DND-41 (cell line): ENCODE measurements around the gene IQSEC1.

Source experiments
- ATAC-seq: fragments of 200-7000 bp; cut with Tn5 transposase; 3 replicates; pipeline ENCODE4 v1.9.1; 2021; ENCODE audit warnings: low read depth; ENCODE audit not compliant: insufficient read depth
- DNase-seq: peaks from one replicate; pipeline ENCODE4 v3.0.0-alpha.2; 2020
- H2AFZ ChIP-seq: 2 replicates; pipeline ENCODE4 v1.6.0; 2012; ENCODE audit warnings: low read depth, low read length
- H3K27ac ChIP-seq: 2 replicates; pipeline ENCODE4 v1.5.1; 2012; ENCODE audit warnings: low read length, inconsistent platforms
- H3K27me3 ChIP-seq: fragments of 200-600 bp; sonication (generic); 2 replicates; pipeline ENCODE4 v1.6.0; 2012; ENCODE audit warnings: low read length, mild to moderate bottlenecking, inconsistent platforms; ENCODE audit not compliant: insufficient read depth, poor library complexity
- H3K36me3 ChIP-seq: 2 replicates; pipeline ENCODE4 v1.5.1; 2012; ENCODE audit warnings: low read length, inconsistent platforms; ENCODE audit not compliant: insufficient read depth
- H3K4me1 ChIP-seq: 2 replicates; pipeline ENCODE4 v1.5.1; 2012; ENCODE audit warnings: mild to moderate bottlenecking, low read length; ENCODE audit not compliant: insufficient read depth
- H3K4me2 ChIP-seq: 2 replicates; pipeline ENCODE4 v1.6.0; 2012; ENCODE audit warnings: mild to moderate bottlenecking, moderate library complexity, low read length, inconsistent platforms; ENCODE audit not compliant: insufficient read depth
- H3K4me3 ChIP-seq, 2 experiments: fragments of 200-600 bp in 1 of 2; shearing (Covaris generic) in 1 of 2; 2 replicates each; pipeline ENCODE4 v1.5.1; 2012 to 2016; ENCODE audit warnings: inconsistent platforms in 2 of 2, low read length in 2 of 2, mild to moderate bottlenecking in 2 of 2, low read depth in 1 of 2, moderate library complexity in 1 of 2
- H3K79me2 ChIP-seq: 2 replicates; pipeline ENCODE4 v1.6.0; 2012; ENCODE audit warnings: low read length, inconsistent platforms; ENCODE audit not compliant: insufficient read depth
- H3K9ac ChIP-seq: 2 replicates; pipeline ENCODE4 v1.6.0; 2012; ENCODE audit warnings: low read depth, mild to moderate bottlenecking, inconsistent platforms, low read length, moderate library complexity
- H3K9me3 ChIP-seq: 2 replicates; pipeline ENCODE4 v1.5.1; 2012; ENCODE audit warnings: low read length, moderate library complexity, mild to moderate bottlenecking, inconsistent platforms; ENCODE audit not compliant: insufficient read depth, severe bottlenecking
- H4K20me1 ChIP-seq: 2 replicates; pipeline ENCODE4 v1.6.0; 2012; ENCODE audit warnings: low read length; ENCODE audit not compliant: insufficient read depth
- CTCF ChIP-seq: IDR thresholded peaks from 2 replicates; pipeline ENCODE4 v1.5.1; 2012; ENCODE audit warnings: borderline replicate concordance, low read length, moderate library complexity, mild to moderate bottlenecking; ENCODE audit not compliant: poor library complexity, severe bottlenecking; ENCODE audit errors: extremely low read depth
- EZH2 ChIP-seq: IDR thresholded peaks from 3 replicates; pipeline ENCODE4 v1.6.1; 2012; ENCODE audit warnings: borderline replicate concordance, low read depth, mild to moderate bottlenecking, moderate library complexity, low read length, inconsistent platforms; ENCODE audit not compliant: severe bottlenecking

Gene IQSEC1

GRCh38 chr3:12964711-12965612 lies 108.3 kb downstream of the IQSEC1 start:
- H3K27ac ChIP-seq = no peak overlapping the region
- H3K9ac ChIP-seq = no peak overlapping the region
- no peaks in the 10 kb centered on the region for H3K9me3 ChIP-seq
- DNase-seq (no peak), ATAC-seq (no peak)
- no peaks in the 10 kb centered on the region for H3K36me3 ChIP-seq
- no peaks in the 10 kb centered on the region for H3K27me3 ChIP-seq
- peaks cover 52% of the 10 kb centered on the region for H4K20me1 ChIP-seq
- H3K4me3 ChIP-seq = no peak overlapping the region
- TF ChIP-seq EZH2 = no peak
- TF ChIP-seq CTCF = no peak
- H3K4me2 ChIP-seq = no peak overlapping the region
- H3K4me1 ChIP-seq = peaks cover 33% of the 10 kb centered on the region
- peaks cover 40% of the 10 kb centered on the region for H3K79me2 ChIP-seq
- H2AFZ ChIP-seq = no peak overlapping the region

- Histone ChIP-seq H4K20me1 (peaks cover 56% of the 10 kb centered on the region), H3K4me2 (no peak overlapping the region), H3K36me3 (no peaks in the 10 kb centered on the region), H3K9me3 (no peaks in the 10 kb centered on the region), H3K9ac (no peak overlapping the region), H2AFZ (no peak overlapping the region), H3K79me2 (peaks cover 40% of the 10 kb centered on the region), H3K27me3 (no peaks in the 10 kb centered on the region), H3K4me1 (peaks cover 33% of the 10 kb centered on the region), H3K27ac (no peak overlapping the region), H3K4me3 (no peak overlapping the region)
- no peak for DNase-seq
- TF ChIP-seq EZH2 (no peak), CTCF (no peak)
- no peak for ATAC-seq
Observed at GRCh38 chr3:12963922-12964701, 109.1 kb downstream of the IQSEC1 start.

- Histone ChIP-seq H2AFZ (no peak overlapping the region), H3K9me3 (no peaks in the 10 kb centered on the region), H3K27me3 (no peaks in the 10 kb centered on the region), H3K4me1 (peaks cover 28% of the 10 kb centered on the region), H4K20me1 (peaks cover 62% of the 10 kb centered on the region), H3K36me3 (no peaks in the 10 kb centered on the region), H3K4me2 (no peak overlapping the region), H3K4me3 (no peak overlapping the region), H3K79me2 (peaks cover 43% of the 10 kb centered on the region), H3K9ac (no peak overlapping the region), H3K27ac (no peak overlapping the region)
- DNase-seq = no peak
- no peak for ATAC-seq
- no peak for TF ChIP-seq CTCF
- no peak for TF ChIP-seq EZH2
Observed at GRCh38 chr3:12963231-12963896, 109.9 kb downstream of the IQSEC1 start.
